Astrocyte (in vitro differentiated cells and primary cell): ENCODE measurements around the gene RMND5A.

Experiments used
- EZH2 ChIP-seq: IDR thresholded peaks from 2 replicates; pipeline ENCODE4 v1.6.1; 2012; ENCODE audit warnings: mild to moderate bottlenecking, low read length, inconsistent platforms; ENCODE audit not compliant: insufficient read depth
- TF ChIP-seq, protein P1 (sequence below): IDR thresholded peaks from 2 replicates; pipeline ENCODE4 v1.5.1; 2011; ENCODE audit warnings: low read depth, mild to moderate bottlenecking, inconsistent platforms, low read length, moderate library complexity; ENCODE audit not compliant: insufficient read depth

DNA sequence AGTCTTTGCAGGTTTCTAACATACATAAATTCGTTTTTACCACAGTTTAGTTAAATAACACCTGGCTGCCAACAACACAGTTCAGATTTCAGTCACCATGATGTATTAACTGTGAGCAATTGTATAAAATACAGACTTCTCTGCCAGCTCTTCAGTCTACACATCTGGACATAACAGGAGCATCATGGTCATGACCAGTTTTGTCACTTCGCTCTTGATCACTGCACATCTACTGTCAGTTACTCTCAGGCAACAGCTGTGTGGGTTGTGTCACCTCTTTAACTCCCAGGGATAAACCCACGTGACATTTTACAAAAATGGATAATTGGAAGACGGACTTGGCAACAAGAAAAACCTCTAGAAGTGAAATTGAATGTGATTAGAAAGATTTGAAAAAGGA lies 40.3 kb downstream of the RMND5A start:
- no peak for TF ChIP-seq EZH2
- TF ChIP-seq, protein P1, sequence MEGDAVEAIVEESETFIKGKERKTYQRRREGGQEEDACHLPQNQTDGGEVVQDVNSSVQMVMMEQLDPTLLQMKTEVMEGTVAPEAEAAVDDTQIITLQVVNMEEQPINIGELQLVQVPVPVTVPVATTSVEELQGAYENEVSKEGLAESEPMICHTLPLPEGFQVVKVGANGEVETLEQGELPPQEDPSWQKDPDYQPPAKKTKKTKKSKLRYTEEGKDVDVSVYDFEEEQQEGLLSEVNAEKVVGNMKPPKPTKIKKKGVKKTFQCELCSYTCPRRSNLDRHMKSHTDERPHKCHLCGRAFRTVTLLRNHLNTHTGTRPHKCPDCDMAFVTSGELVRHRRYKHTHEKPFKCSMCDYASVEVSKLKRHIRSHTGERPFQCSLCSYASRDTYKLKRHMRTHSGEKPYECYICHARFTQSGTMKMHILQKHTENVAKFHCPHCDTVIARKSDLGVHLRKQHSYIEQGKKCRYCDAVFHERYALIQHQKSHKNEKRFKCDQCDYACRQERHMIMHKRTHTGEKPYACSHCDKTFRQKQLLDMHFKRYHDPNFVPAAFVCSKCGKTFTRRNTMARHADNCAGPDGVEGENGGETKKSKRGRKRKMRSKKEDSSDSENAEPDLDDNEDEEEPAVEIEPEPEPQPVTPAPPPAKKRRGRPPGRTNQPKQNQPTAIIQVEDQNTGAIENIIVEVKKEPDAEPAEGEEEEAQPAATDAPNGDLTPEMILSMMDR = no peak
